Body of pancreas (tissue), 4 donors: ENCODE results near the gene THBD.

Source experiments
- POLR2A ChIP-seq, 3 donors: fragments of 450-650 bp; IDR thresholded peaks; one replicate each; pipeline ENCODE4 v1.6.1; 2016; ENCODE audit warnings: antibody characterized with exemption in 3 of 3, mild to moderate bottlenecking in 2 of 3
- TF ChIP-seq, protein P1 (sequence below), 7 experiments: fragments of 450-650 bp in 4 of 7; fragments of 200-600 bp in 3 of 7; sonication (generic) in 3 of 7; IDR thresholded peaks; one replicate each; pipeline ENCODE4 v1.5.1; 2016 to 2019; ENCODE audit warnings: antibody characterized with exemption in 7 of 7

- no peak for TF ChIP-seq POLR2A (IDR thresholded peaks at IDR 0.05)
- TF ChIP-seq, protein P1, sequence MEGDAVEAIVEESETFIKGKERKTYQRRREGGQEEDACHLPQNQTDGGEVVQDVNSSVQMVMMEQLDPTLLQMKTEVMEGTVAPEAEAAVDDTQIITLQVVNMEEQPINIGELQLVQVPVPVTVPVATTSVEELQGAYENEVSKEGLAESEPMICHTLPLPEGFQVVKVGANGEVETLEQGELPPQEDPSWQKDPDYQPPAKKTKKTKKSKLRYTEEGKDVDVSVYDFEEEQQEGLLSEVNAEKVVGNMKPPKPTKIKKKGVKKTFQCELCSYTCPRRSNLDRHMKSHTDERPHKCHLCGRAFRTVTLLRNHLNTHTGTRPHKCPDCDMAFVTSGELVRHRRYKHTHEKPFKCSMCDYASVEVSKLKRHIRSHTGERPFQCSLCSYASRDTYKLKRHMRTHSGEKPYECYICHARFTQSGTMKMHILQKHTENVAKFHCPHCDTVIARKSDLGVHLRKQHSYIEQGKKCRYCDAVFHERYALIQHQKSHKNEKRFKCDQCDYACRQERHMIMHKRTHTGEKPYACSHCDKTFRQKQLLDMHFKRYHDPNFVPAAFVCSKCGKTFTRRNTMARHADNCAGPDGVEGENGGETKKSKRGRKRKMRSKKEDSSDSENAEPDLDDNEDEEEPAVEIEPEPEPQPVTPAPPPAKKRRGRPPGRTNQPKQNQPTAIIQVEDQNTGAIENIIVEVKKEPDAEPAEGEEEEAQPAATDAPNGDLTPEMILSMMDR (IDR thresholded peaks at IDR 0.05) = no peak
Observed at GRCh38 chr20:23062632-23063031, 13.2 kb upstream of the THBD start.
